GM12878 (cell line): ENCODE results near the gene FZR1. TPM values are rescaled to one million over a fixed set of nuclear protein-coding genes. Genes with fewer than 3 reads are reported as not detected.

ENCODE experiments used
- ATAC-seq: fragments of 200-7000 bp; cut with Tn5 transposase; 3 replicates; pipeline ENCODE4 v1.9.1; 2020; ENCODE audit warnings: mild to moderate bottlenecking, moderate library complexity
- BruUV-seq: library from RNA; stranded (reverse); fragments of 400-500 nt; replicated peaks from 2 replicates; lab custom pipeline; 2021; lab: Mats Ljungman, UMichigan
- CTCF ChIA-PET: fragments of 300-600 bp; sonication (Branson Sonifier 250); formaldehyde crosslinking; extraction: SDS; loops from one replicate; lab custom pipeline; 2021; ENCODE audit warnings: inconsistent platforms; lab: Yijun Ruan, JAX
- POLR2A ChIA-PET: fragments of 350-600 bp; formaldehyde crosslinking; extraction: SDS; loops from one replicate; lab custom pipeline; 2021; ENCODE audit warnings: inconsistent platforms; lab: Charles Lee
- RAD21 ChIA-PET: fragments of 300-600 bp; sonication (Branson Sonifier 250); formaldehyde crosslinking; loops from one replicate; lab custom pipeline; 2023; ENCODE audit warnings: antibody characterized with exemption; ENCODE audit not compliant: unreplicated experiment; lab: Charles Lee
- SMC1A ChIA-PET: fragments of 300-600 bp; sonication (Branson Sonifier 250); formaldehyde crosslinking; loops from one replicate; lab custom pipeline; 2023; ENCODE audit not compliant: unreplicated experiment, uncharacterized antibody; lab: Charles Lee
- DNase-seq: peaks from one replicate; pipeline ENCODE4 v3.0.0-alpha.2; 2011; ENCODE audit warnings: low read depth, low spot score
- FAIRE-seq: peaks from 3 replicates; lab custom pipeline; 2011; peaks lifted over from hg19 to GRCh38; lab: Jason Lieb, UNC
- H2AFZ ChIP-seq: 2 replicates; pipeline ENCODE4 v1.6.0; 2011; ENCODE audit warnings: low read depth, low read length, control low read depth; ENCODE audit not compliant: control insufficient read depth
- H3K27ac ChIP-seq: 2 replicates; pipeline ENCODE4 v1.5.1; 2011; ENCODE audit warnings: control low read depth; ENCODE audit not compliant: control insufficient read depth, insufficient read depth
- H3K27me3 ChIP-seq, 2 experiments: replicated peaks in 1 of 2; 2 replicates each; pipeline versions ENCODE4 v1.6.0 to v1.6.1; 2011; ENCODE audit warnings: low read length in 1 of 2; ENCODE audit not compliant: control insufficient read depth in 2 of 2, insufficient read depth in 2 of 2
- H3K36me3 ChIP-seq, 2 experiments: 2 replicates each; pipeline ENCODE4 v1.5.1; 2011; ENCODE audit warnings: low read length in 1 of 2; ENCODE audit not compliant: control insufficient read depth in 2 of 2, insufficient read depth in 2 of 2
- H3K4me1 ChIP-seq: 2 replicates; pipeline ENCODE4 v1.6.1; 2011; ENCODE audit warnings: mild to moderate bottlenecking, low read length, moderate library complexity, mixed read lengths; ENCODE audit not compliant: control insufficient read depth, insufficient read depth
- H3K4me2 ChIP-seq: 2 replicates; pipeline ENCODE4 v1.6.0; 2011; ENCODE audit warnings: control low read depth; ENCODE audit not compliant: control insufficient read depth, insufficient read depth
- H3K4me3 ChIP-seq: fragments of 200-600 bp; sonication (generic); 2 replicates; pipeline ENCODE4 v1.5.1; 2016
- H3K79me2 ChIP-seq: 2 replicates; pipeline ENCODE4 v1.6.0; 2011; ENCODE audit warnings: low read length; ENCODE audit not compliant: control insufficient read depth, insufficient read depth
- H3K9ac ChIP-seq: 2 replicates; pipeline ENCODE4 v1.8.0; 2011; ENCODE audit warnings: low read length, control low read depth, mixed read lengths; ENCODE audit not compliant: control insufficient read depth, insufficient read depth
- H3K9me3 ChIP-seq: replicated peaks from 3 replicates; pipeline ENCODE4 v1.5.1; 2011; ENCODE audit warnings: mild to moderate bottlenecking, low read length; ENCODE audit not compliant: control insufficient read depth, insufficient read depth
- H4K20me1 ChIP-seq: 2 replicates; pipeline ENCODE4 v1.6.0; 2011; ENCODE audit not compliant: control insufficient read depth, insufficient read depth
- ASH2L ChIP-seq: fragments of 300-600, 200-600 bp; sonication (generic); IDR thresholded peaks from 2 replicates; pipeline ENCODE4 v1.6.1; 2017; ENCODE audit warnings: low read depth, mild to moderate bottlenecking, borderline replicate concordance
- BACH1 ChIP-seq: fragments of 450-650 bp; IDR thresholded peaks from 2 replicates; pipeline ENCODE4 v1.6.1; 2017; ENCODE audit warnings: mild to moderate bottlenecking, borderline replicate concordance
- BCLAF1 ChIP-seq: fragments of 450-650 bp; IDR thresholded peaks from 2 replicates; pipeline ENCODE4 v1.6.1; 2017; ENCODE audit warnings: antibody characterized with exemption, mild to moderate bottlenecking, moderate library complexity
- CBX3 ChIP-seq: fragments of 200-600 bp; sonication (generic); IDR thresholded peaks from 2 replicates; pipeline ENCODE4 v1.6.1; 2016; ENCODE audit warnings: low read depth, borderline replicate concordance
- CHD1 ChIP-seq: IDR thresholded peaks from 2 replicates; pipeline ENCODE4 v1.6.1; 2012; ENCODE audit warnings: low read depth, low read length, improper control_type of control experiment
- EGR1 ChIP-seq, 2 experiments: IDR thresholded peaks; 1 replicate in 1 of 2; 2 replicates in 1 of 2; pipeline ENCODE4 v1.6.1; 2011 to 2012; ENCODE audit warnings: low read depth in 2 of 2, low read length in 2 of 2, borderline replicate concordance in 1 of 2, mild to moderate bottlenecking in 1 of 2, moderate library complexity in 1 of 2
- EP300 ChIP-seq, 2 experiments: fragments of 150-350 bp in 1 of 2; IDR thresholded peaks; 2 replicates each; pipeline ENCODE4 v1.6.1; 2011 to 2012; ENCODE audit warnings: low read depth in 2 of 2, low read length in 2 of 2, borderline replicate concordance in 1 of 2, improper control_type of control experiment in 1 of 2, inconsistent platforms in 1 of 2; ENCODE audit not compliant: control insufficient read depth in 1 of 2
- MYB ChIP-seq: fragments of 150-350 bp; IDR thresholded peaks from 2 replicates; pipeline ENCODE4 v1.6.1; 2014; ENCODE audit warnings: mild to moderate bottlenecking, low read depth, low read length, borderline replicate concordance
- RUNX3 ChIP-seq: IDR thresholded peaks from 2 replicates; pipeline ENCODE4 v1.6.1; 2012; ENCODE audit warnings: low read length, inconsistent platforms
- SKIL ChIP-seq: fragments of 450-650 bp; IDR thresholded peaks from 2 replicates; pipeline ENCODE4 v1.6.1; 2017; ENCODE audit warnings: mild to moderate bottlenecking, low read depth, inconsistent platforms; ENCODE audit not compliant: poor library complexity, severe bottlenecking
- SMAD1 ChIP-seq: fragments of 450-650 bp; IDR thresholded peaks from 2 replicates; pipeline ENCODE4 v1.6.1; 2018; ENCODE audit warnings: mild to moderate bottlenecking, low read depth; ENCODE audit not compliant: partially characterized antibody
- WGBS: methylation state at CpG from one replicate; pipeline ENCODE4 v1.1.6; 2016; ENCODE audit warnings: low lambda C conversion rate; ENCODE audit not compliant: insufficient replicate concordance, insufficient coverage; ENCODE audit errors: missing lambda C conversion rate; 5-methylcytosine and 5-hydroxymethylcytosine counted together
- in situ Hi-C: fragments of 300-500 bp; cut with MboI; formaldehyde crosslinking; loops from 9 replicates; pipeline ENCODE4 v1.14.3; 2018; ENCODE audit warnings: mixed read lengths
- intact Hi-C: fragments of 100-400 bp; cut with micrococcal nuclease; formaldehyde crosslinking; loops from one replicate; pipeline ENCODE4 v1.14.2; 2022; ENCODE audit not compliant: unreplicated experiment
- polyA plus RNA-seq, 11 experiments: library from polyadenylated mRNA; depleted of rRNA in 4 of 11; unstranded in 6 of 11; stranded (reverse) in 5 of 11; fragments of >200 nt; fragmentation: Nextera tagmentation in 4 of 11; fragmentation: Illumina TruSeq in 1 of 11; extraction: Ambion mirVana in 4 of 11; extraction: Trizol in 1 of 11; gene quantifications; 1 replicate in 1 of 11; 2 replicates in 10 of 11; pipeline versions ENCODE4 v1.2.1 to v1.2.3, GENCODE V29; 2011 to 2016; ENCODE audit warnings: inconsistent platforms in 2 of 11, missing spikeins in 2 of 11, low read depth in 1 of 11
- total RNA-seq, 4 experiments: library from RNA; depleted of rRNA in 3 of 4; stranded (reverse); fragments of >200 nt in 3 of 4; fragmentation: Illumina TruSeq in 1 of 4; extraction: Trizol in 1 of 4; gene quantifications; 2 replicates each; pipeline versions ENCODE4 v1.2.1 to v1.2.3, GENCODE V29; 2013 to 2021
- TF ChIP-seq, protein P1 (sequence below): IDR thresholded peaks from 2 replicates; pipeline ENCODE4 v1.6.1; 2012; ENCODE audit warnings: mild to moderate bottlenecking, low read depth, low read length

The FZR1 gene
- total and polyA plus RNA-seq, 10 of the 15 experiments (the other 5 are each of a cell fraction or from before 2014, with no cell fraction given) = 0.11 to 44.2 (median 29.3) TPM

DNA sequence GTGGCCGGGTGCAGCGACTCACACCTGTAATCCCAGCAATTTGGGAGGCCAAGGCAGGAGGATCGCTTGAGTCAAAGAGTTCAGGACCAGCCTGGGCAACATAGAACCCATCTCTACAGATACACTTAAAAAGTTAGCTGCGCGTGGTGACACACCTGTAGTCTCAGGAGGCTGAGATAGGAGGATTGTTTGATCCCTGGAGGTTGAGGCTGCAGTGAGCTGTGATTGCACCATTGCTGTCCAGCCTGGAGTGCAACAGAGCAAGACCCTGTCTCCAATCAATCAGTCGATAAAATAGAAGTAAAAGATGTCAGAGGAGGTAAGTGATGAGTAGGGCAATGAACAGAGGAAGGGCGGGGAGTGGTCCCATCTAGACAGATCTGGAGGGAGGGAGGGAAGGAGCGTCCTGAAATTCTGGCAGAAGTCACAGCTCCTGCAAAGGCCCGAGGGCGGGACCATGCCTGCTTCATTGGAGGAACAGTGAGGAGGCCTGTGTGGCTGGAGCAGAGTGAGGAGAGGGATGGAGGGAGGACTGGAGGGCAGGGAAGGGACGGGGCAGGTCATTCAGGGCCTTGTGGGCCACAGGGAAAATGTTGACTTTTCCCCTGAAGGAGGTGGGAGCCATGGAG is 35.5 kb upstream of the FZR1 start:
- no TSS peak for BruUV-seq
- no peak for DNase-seq
- SMC1A ChIA-PET = interaction anchor here (0.5 to 0.9 kb wide), 2 partner anchors 31 to 127 kb away, joined by 3 read pairs; no protein-coding TSS in a partner anchor
- no peaks in the 10 kb centered on the region; a peak in 2 of 4 replicates for H3K36me3 ChIP-seq
- no peak overlapping the region for H3K9ac ChIP-seq
- no peak overlapping the region for H3K4me2 ChIP-seq
- H3K4me3 ChIP-seq = no peak overlapping the region
- TF ChIP-seq EP300 (IDR thresholded peaks at IDR 0.05; ENCODE audit: borderline replicate concordance in 1 of 2, control insufficient read depth in 1 of 2, low read depth in 2 of 2, low read length in 2 of 2) (no peak), MYB (no peak), BACH1 (no peak), SMAD1 (no peak), CBX3 (no peak), SKIL (no peak), EGR1 (IDR thresholded peaks at IDR 0.05; ENCODE audit: borderline replicate concordance in 1 of 2, low read depth in 2 of 2, low read length in 2 of 2) (no peak), BCLAF1 (no peak), ASH2L (no peak), RUNX3 (no peak), CHD1 (no peak)
- TF ChIP-seq, protein P1, sequence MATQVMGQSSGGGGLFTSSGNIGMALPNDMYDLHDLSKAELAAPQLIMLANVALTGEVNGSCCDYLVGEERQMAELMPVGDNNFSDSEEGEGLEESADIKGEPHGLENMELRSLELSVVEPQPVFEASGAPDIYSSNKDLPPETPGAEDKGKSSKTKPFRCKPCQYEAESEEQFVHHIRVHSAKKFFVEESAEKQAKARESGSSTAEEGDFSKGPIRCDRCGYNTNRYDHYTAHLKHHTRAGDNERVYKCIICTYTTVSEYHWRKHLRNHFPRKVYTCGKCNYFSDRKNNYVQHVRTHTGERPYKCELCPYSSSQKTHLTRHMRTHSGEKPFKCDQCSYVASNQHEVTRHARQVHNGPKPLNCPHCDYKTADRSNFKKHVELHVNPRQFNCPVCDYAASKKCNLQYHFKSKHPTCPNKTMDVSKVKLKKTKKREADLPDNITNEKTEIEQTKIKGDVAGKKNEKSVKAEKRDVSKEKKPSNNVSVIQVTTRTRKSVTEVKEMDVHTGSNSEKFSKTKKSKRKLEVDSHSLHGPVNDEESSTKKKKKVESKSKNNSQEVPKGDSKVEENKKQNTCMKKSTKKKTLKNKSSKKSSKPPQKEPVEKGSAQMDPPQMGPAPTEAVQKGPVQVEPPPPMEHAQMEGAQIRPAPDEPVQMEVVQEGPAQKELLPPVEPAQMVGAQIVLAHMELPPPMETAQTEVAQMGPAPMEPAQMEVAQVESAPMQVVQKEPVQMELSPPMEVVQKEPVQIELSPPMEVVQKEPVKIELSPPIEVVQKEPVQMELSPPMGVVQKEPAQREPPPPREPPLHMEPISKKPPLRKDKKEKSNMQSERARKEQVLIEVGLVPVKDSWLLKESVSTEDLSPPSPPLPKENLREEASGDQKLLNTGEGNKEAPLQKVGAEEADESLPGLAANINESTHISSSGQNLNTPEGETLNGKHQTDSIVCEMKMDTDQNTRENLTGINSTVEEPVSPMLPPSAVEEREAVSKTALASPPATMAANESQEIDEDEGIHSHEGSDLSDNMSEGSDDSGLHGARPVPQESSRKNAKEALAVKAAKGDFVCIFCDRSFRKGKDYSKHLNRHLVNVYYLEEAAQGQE = no peak
- TF ChIP-seq, all 136 proteins: peak for 0
- Histone ChIP-seq H4K20me1 (peaks cover 2% of the 10 kb centered on the region; the same call in 1 of the 2 replicates), H3K79me2 (no peaks in the 10 kb centered on the region), H3K4me1 (no peaks in the 10 kb centered on the region), H3K27ac (no peak overlapping the region), H3K9me3 (no peaks in the 10 kb centered on the region), H3K27me3 (no peaks in the 10 kb centered on the region), H2AFZ (no peak overlapping the region)
- in situ Hi-C loops (loop anchor here (5.0 kb wide), 1 partner anchor 143 kb away; no protein-coding TSS in a partner anchor), intact Hi-C loops (no loop called here)
- ChIA-PET CTCF (interaction anchor here (1.2 to 2.6 kb wide), 6 partner anchors 16 to 166 kb away, joined by 4 to 15 read pairs (median 5); no protein-coding TSS in a partner anchor), RAD21 (interaction anchor here (0.8 to 1.6 kb wide), 5 partner anchors 15 to 311 kb away, joined by 3 to 6 read pairs (median 4); no protein-coding TSS in a partner anchor), POLR2A (no interaction called here)
- 38% methylated on average over 10 of the region's 11 CpGs for WGBS
- FAIRE-seq = no peak
- ATAC-seq = no peak
